ENCODE results near the gene NFATC2IP. TPM values are rescaled to one million over a fixed set of nuclear protein-coding genes. Genes with fewer than 3 reads are reported as not detected.

NFATC2IP gene
- total and polyA plus RNA-seq, 2 of the 13 experiments (the other 11 are each of a cell fraction or from before 2014, with no cell fraction given), result 32.1 to 48.5 TPM

- BruUV-seq (replicated peaks), result no TSS peak
- DNase-seq (ENCODE audit: low spot score), result no peak
- H3K9ac ChIP-seq (ENCODE audit: insufficient read depth, low read depth, low read length), result no peak overlapping the region
- TF ChIP-seq ZFP62 (CRISPR knock-in tag; IDR thresholded peaks at IDR 0.05) (no peak), ATM (IDR thresholded peaks at IDR 0.05; ENCODE audit: borderline replicate concordance) (no peak), IRF1 (CRISPR knock-in tag; IDR thresholded peaks at IDR 0.05; ENCODE audit: low read depth) (no peak), EZH2 (conservative IDR thresholded peaks at IDR 0.05; ENCODE audit: low read depth, low read length) (no peak), ZXDC (CRISPR knock-in tag; IDR thresholded peaks at IDR 0.05) (no peak), ATF3 (CRISPR knock-in tag; IDR thresholded peaks at IDR 0.05) (no peak), SP1 (IDR thresholded peaks at IDR 0.05) (no peak), SP1 (CRISPR knock-in tag; IDR thresholded peaks at IDR 0.05) (no peak), ZNF317 (CRISPR knock-in tag; IDR thresholded peaks at IDR 0.05) (no peak), ZNF720 (CRISPR knock-in tag; IDR thresholded peaks at IDR 0.05) (no peak), CREBL2 (CRISPR knock-in tag; IDR thresholded peaks at IDR 0.05; ENCODE audit: borderline replicate concordance) (no peak), FOXJ3 (CRISPR knock-in tag; IDR thresholded peaks at IDR 0.05; ENCODE audit: borderline replicate concordance) (no peak), TAF1 (CRISPR knock-in tag; IDR thresholded peaks at IDR 0.05) (no peak), ZFP1 (CRISPR knock-in tag; IDR thresholded peaks at IDR 0.05) (no peak), PATZ1 (CRISPR knock-in tag; IDR thresholded peaks at IDR 0.05) (no peak), ZHX1 (CRISPR knock-in tag; IDR thresholded peaks at IDR 0.05; ENCODE audit: low read depth) (no peak), ZSCAN12 (CRISPR knock-in tag; IDR thresholded peaks at IDR 0.05) (no peak), ASH2L (IDR thresholded peaks at IDR 0.05; ENCODE audit: insufficient read length, low read depth, low read length) (no peak)
These were observed 32.2 kb downstream of the NFATC2IP start for GRCh38 chr16:28982949-28983348.

More at GRCh38 chr16:28982949-28983348, 32.2 kb downstream of the NFATC2IP start:
- no peak overlapping the region for H3K27ac ChIP-seq (ENCODE audit: extremely low read length, insufficient read depth, low read length)
- no peaks in the 10 kb centered on the region for H3K9me3 ChIP-seq (ENCODE audit: low read length)
- H3K27me3 ChIP-seq (ENCODE audit: control insufficient read depth in 1 of 2, insufficient read depth in 2 of 2, low read length in 2 of 2), result no peaks in the 10 kb centered on the region
- H3K4me3 ChIP-seq (replicated peaks in 1 of 3; ENCODE audit: insufficient read depth in 1 of 3, low read depth in 2 of 3, low read length in 3 of 3), result no peak overlapping the region
- FAIRE-seq, result no peak
- peaks cover 21 to 55% of the 10 kb centered on the region in 2 experiments for H3K36me3 ChIP-seq (replicated peaks in 1 of 2; ENCODE audit: control insufficient read depth in 1 of 2, insufficient read depth in 2 of 2, low read length in 2 of 2)
- H3K4me1 ChIP-seq (ENCODE audit: insufficient read depth, low read length), result no peaks in the 10 kb centered on the region
- H2AFZ ChIP-seq (ENCODE audit: low read length), result no peak overlapping the region
- H4K20me1 ChIP-seq (ENCODE audit: insufficient read depth, low read length), result no peaks in the 10 kb centered on the region; the same call in 1 of the 2 replicates
- intact Hi-C loops (cut with micrococcal nuclease; ENCODE audit: unreplicated experiment), result no loop called here
- H3K79me2 ChIP-seq (ENCODE audit: insufficient read depth, low read length), result no peaks in the 10 kb centered on the region
- ChIA-PET POLR2A (interaction anchor here (1.0 kb wide), 1 partner anchor 9 kb away, joined by 3 read pairs; the partner anchor contains the start of gene SPNS1), CTCF (ENCODE audit: low intra/inter-chr PET ratio, low total read pairs) (no interaction called here)
- 96% methylated on average over 11 of the region's 11 CpGs for WGBS (ENCODE audit: low lambda C conversion rate)
- no peak for ATAC-seq
- in situ Hi-C loops (cut with HindIII; ENCODE audit: extremely low pct_ligation_motif_present, low pct_unique_long_range_greater_than_20kb), result no loop called here
- no peak overlapping the region for H3K4me2 ChIP-seq (ENCODE audit: low read depth, low read length)

All from HepG2 (cell line).